GM04504 (cell line): ENCODE measurements around the gene ZHX3.

ENCODE experiments used
- DNase-seq: peaks from one replicate; pipeline ENCODE4 v3.0.0-alpha.2; 2012; ENCODE audit warnings: low read depth

Gene ZHX3

DNA sequence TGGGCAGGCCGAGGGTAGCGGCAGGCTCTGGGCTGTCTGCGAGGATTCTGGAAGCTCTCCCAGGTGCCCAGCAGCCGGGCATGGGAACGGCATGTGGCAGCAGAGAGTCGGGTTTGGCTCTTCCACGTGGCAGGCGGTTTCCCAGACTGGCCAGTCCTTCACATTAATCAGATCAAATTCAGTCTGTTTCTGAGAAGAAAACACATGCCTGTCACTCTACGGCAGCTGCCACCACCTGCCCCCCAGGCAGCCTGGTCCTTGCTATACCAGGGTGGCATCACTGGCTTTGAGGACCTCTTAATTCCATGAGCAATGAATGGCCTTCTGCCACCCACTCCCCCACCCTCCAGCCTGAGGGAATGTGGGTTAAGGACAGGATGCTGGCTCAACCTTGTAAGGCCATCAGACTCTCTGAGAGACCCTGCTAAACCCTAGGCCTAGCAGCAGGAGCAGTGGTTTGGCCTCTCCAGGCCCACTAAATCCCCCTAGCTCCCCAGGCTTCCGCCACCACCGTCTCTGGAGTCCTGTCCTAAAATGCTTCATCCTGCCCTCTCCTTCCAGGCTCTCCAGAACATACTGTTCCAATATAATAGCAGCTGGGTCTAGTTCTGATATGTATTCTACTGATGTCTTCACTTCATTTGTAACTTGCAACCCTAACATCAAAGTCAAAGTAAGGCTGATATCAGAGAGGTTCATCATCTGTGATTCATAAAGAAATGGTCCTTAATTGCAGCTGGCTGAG, 132.3 kb downstream of the ZHX3 start:
- no peak for DNase-seq

DNA sequence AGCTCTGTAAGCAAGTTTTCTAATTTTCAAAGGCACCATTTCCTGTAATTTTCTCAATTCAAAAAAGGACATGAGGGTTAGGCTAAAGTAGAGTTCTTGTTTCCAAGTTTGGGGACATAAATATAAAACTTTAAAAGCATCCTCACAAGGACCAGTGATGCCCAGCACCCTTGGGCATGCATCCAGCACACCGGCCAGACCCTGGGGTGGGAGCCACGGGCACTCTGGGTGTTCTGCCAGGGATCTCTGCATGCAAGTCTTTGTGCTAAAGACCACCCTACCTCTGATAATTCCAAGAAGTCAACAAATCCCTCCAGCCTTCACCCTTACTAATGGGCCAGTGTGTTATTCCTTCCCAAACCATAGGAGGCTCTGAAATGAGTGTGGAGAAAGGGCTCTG, 133.7 kb downstream of the ZHX3 start:
- no peak for DNase-seq

DNA sequence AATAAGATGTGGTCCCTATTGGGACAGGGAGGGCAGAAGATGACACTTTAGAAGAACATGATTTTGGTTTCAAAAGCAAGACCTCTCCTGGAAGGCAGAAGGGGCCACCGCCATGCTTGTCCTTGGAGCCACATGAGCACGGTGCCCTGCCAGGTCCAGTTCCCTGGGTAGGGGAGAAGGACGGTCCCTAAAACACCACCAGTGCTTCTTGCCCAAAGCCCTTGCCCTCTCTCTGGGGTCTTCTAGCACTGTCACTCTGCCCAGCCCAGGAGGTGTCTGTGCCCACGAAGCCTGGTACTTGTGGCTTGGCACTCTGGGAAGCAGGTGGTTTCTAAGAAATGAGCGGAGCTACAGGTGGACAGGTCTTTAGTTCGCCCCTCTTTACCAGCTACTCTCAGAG, 134.1 kb downstream of the ZHX3 start:
- DNase-seq, result no peak

DNA sequence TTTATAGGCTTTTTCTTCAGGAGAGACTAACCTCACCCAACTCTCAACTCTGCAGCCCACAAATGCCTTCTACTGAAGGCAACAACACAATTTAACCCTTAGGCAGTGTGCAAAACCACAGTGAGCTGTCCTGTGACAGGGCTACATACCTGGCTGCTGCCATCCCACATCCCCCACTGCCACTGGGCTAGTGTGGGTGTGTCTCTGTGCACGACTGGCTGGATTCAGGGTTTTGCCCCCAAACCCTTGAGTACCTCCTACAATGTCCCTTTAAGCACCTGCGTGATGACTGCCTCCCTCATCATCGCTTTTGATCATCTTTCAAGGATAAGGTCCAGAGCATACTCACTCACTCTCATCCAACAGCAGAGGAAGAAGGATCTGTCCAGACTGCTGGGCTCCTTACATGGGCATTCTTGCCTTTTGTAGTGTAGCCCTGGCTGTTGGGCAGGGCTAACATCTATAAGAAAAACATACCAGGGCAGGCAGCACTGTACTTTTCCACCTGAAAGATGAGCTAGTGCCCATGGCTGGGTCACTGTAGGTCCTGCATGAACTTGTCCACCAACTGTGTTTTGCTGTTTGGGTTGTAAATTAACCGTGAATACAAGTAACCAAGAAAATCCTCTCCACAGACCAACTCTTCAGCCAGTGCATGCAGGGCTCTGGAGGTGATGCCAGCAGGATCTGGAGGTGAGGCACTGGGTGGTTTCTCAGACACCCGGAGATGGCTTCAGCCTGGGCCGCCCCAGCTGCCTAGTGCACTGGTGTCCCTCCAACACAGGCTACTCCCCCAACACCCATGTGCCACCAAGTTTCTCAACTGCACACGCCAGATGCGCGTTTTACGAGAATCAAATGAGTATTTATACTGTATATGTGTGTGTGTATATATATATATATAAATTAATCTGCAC, 135.0 kb downstream of the ZHX3 start:
- no peak for DNase-seq

DNA sequence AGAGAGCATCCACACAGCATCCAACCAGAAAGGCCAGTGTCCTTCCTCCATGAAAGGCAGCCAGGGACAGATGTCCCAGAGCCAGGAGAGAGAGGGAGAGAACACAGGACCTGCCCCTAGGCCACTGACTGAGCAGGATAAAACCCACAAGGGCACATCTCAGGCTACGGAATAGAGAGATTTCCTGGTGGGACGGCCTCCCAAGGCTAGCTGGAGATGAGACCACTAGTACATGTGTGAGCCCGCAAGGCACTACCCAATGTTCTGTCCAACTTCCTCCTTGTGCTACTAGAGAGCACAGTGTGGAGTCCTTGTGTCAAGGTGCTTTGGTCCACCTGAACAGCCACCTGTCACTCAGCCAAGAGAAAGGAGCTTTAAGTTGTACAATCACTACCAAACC, 136.0 kb downstream of the ZHX3 start:
- no peak for DNase-seq

DNA sequence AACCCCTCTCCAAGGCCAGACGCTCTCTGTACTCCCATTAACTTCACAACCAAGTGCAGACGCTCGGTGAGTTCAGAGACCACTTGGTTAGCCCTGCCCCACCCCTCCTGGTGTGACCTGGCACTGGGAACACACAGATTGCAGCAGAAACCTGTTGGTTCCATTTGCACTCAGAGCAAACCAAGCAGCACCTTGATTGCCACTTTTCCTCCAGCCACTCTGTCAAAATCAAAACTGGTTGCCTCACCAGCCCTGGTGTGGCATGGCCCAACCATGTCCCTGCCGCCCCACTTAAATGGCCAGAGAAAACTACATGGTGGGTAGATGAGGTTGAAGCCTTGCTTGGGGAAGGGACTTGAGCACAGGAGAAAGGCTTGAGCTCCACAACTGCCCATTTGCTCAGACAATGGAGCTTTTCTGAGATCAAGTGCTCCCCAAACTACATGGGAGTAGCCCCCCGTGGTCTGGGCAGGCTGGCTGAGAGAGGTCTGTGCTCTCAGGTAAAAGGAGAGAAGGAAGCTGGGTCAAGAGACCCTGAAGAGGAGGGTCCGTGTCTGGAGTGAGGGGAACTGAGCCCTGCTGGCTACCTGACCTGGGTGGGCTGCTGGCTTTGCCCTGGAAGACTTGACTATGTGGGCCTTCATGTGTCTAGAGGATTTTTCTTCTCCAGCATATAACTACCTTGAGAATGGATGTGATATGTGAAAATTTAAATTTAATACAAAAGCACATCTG, 136.8 kb downstream of the ZHX3 start:
- no peak for DNase-seq

DNA sequence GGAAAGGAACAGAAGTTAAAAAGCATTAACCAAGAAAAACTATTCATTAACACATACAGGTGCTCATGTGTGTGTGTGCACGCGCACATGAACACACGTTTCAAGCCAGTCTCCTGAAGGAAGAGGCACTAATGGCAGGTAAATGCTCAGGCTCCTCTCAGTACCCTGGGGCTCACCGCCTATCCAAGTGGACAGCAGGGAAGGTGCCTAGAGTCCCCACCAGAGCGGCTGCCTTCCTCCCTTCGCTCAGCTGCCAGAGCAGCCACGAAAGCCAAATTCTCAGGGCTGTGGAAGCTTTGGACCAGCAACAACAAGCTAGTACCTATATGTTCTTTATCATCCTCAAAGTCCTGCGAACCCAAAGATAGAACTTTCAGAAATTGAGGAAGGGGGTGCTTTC, 137.6 kb downstream of the ZHX3 start:
- no peak for DNase-seq

DNA sequence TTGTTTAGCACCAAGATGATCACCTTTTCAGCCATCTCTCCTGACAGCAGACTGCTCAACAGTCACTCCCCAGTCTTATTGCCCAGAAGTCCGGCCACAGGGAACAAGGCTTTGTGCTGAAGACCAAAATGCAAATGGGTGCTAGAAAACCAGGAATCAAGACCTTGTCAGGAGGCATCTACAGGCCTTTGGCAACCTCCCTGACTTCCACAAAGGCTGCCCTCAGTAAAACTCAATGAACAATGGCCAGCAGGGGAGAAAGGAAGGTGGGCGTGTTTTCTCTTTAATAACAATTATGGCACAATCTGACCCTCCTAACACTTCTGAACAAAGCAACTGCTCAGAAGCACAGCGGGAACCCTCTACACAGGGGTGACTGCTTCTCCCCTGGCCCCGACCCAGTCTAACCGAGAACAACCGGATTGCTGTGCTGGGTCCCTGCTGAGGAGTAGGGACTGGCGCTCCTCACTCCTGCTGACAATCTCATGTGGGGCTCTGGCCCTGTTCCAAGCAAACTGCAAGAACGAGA, 138.6 kb downstream of the ZHX3 start:
- no peak for DNase-seq

DNA sequence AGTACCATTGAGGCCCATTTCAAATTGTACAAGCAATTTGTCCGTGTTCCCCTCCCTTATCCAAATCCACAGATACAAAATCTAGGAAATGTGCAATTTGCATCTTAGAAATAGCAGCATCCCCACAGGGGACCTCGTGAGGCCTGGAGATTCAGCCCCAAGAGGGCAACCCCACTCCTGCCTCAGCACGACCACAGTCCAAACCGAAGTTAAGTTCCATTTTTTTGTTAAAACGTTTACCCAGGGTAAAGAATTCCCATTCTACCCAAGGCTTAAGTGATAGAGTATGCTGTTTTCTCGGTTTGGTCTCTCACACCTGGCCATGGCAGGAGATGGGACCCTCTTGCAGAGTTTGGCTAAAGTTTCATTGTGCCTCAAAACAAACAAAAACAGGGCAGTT, 139.0 kb downstream of the ZHX3 start:
- DNase-seq, result no peak

DNA sequence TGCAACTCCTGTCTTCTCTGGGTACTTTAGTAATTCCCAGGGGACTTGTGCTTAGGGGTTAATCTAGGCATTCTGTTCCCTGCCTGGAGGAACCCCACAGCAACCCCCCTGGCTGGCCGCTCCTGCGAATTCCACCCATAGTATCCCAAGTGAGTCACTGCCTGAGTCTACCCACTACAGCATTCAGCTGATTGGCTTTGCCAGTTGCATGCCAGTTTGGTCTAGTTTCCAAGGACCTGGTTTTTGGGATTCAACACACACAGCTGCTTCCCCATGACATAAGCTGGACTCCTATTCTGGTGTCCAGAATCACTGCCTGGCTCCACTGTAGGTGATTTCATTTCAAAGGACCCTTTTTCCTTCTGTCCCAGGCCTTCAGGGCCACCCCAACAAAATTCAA, 139.9 kb downstream of the ZHX3 start:
- peak; percentile 87 for DNase-seq

DNA sequence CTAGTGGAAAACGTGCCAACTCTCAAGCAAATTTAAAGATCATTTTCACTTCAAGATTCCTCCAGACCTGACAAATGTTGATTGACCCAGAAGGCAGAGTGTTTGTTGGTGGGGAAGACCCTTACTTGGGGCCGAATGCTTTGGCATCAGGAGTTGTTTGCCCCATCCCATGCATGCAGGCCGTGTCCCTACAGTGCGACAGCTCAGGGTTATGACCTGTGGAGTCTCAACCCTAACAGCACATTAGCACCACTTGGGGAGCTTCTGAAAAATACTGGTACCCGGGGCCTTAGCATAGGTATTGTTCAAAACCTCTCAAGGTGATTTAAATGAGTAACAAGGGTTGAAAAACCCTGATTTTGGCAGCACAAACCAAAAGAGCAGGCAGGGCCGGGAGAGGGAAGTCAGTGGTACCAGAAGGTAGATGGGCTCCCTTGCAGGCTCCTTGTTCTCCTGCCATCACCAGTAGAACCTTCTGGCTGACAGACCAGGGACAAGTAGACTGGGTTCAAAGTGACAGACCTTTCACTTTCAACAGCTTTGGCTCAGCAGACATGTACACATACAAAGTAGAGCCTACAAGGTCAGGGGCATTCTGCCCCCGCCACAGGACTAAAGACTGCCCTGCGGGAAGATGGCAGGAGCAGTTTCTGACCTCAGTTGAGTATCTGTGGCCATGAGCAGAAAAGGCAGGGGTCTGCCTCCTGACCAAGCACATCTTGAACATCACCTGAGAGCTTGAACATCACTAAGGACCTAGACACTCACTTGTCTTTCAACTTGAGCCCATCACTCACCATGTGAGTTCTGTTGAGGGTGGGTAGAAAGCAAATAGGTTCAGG, 140.6 kb downstream of the ZHX3 start:
- no peak for DNase-seq

DNA sequence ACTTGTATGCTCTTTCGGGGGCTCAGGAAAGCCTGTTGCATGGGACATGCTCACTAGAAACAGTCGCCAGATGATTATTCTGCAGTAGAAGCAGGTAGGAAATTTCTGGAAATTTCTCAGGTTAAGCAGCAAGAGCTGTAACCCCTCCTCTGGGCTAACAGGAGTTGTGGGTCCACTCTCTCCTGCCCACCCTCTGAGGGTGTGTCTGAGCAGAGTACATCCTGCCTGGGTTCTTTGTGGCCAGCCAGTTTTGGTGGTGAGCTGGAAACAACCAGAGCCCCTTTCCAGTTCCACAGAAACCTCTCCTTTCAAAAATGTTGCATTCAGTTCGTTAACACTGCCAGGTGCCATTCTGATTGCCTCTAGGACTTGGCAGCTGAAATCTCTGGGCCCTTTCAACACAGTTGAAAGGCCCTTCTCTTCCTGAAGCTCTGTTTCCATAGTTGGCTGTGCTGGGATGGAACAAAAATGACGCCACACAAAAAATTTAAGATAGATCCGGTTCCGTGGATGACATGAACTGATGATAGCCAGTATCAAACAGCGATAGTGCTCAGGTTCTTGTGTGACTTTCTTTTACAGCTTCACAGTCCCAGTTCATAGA, 141.7 kb downstream of the ZHX3 start:
- DNase-seq, result no peak

DNA sequence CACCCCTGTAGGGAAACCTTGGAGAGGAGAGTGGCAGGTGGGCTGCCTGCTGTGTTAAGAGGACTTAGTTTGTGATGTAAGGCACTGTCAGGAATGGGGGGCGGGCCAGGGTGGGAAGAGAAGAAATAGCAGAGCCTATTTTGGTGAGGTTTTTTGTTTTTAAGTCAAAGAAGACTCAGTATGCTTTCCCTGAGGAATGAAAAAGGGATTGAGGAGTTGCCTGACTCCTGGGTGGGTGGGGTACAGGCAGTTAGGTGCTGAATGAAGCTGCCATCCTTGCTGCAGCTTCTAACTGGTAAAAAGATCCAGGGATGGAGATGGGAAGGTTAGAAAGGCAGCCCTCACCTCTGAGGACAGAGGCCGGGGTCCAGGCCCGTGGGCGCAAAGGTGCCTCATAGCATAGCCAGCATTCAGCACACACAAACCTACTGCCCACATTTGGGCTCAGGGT, 142.3 kb downstream of the ZHX3 start:
- DNase-seq, result no peak

DNA sequence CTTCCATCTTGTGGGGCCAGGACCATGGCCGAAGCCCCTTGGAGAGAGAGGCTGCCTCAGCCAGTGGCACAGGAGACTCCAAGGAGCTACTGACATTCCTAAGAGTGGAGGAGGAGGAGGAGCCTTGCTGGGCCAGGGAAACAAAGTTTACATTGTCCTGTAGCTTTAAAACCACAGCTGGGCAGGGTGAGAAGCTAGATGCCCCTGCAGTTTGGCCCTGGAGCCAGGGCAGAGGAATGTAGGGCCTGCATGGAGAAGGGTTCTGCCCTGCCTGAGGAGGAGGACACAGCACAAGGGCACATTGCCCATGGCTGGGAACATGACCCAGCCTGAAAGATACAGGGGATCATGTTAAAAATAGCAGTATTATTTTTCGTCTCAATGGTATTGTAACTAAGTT, 142.7 kb downstream of the ZHX3 start:
- DNase-seq, result no peak

DNA sequence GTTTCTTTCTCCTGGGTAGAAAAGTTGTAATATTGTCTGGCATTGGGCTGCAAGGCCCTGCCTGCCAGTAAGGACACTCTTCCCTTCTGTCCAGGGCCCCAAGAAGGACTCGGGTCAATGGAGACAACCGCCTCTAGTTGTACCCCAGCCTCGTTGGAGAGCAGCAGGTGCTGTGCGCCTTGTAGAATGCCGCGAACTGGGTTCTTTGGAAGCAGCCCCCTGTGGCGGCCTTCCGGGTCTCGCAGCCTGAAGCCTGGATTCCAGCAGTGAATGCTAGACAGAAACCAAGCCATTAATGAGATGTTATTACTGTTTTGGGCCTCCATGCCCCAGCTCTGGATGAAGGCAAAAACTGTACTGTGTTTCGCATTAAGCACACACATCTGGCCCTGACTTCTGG, 143.2 kb downstream of the ZHX3 start:
- no peak for DNase-seq

DNA sequence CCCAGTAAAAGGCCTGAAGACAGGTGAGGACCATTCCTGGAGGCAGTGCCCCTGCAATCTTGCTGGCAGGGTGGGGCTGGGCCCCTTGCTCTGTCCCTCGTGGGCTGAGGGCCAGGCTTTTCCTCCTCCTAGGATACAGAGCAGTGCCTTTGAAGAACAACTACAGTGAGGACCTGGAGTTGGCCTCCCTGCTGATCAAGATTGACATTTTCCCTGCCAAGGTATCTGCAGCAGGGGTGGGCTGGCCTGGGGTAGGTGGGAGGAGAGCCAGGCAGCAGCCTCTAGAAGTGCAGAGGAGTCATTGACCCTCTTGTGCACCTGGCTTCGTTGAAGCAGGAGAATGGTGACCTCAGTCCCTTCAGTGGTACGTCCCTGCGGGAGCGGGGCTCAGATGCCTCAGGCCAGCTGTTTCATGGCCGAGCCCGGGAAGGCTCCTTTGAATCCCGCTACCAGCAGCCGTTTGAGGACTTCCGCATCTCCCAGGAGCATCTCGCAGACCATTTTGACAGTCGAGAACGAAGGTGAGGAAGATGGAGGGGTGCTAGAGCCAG, 143.7 kb downstream of the ZHX3 start:
- DNase-seq, result no peak

DNA sequence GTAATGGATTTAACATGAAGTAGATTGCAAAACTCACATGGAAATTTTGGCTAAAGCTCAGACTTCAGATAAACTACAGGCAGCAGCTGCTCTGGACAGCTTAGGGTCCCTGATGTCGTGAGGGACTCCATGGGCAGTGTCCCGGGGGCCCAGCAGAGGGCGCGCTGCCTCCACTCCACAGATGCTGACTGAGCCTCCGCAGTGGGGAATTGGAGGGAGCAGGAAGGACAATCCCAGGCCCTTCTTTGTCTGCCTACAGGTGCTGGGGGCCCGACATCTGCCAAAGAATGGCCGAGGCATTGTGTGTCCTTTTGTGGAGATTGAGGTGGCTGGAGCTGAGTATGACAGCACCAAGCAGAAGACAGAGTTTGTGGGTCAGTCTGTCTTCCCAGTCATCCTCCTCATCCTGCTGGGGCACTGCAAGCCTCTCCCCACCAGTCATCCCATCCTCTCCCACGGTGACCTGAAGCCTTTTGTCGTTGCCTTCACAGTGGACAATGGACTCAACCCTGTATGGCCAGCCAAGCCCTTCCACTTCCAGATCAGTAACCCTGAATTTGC, 144.3 kb downstream of the ZHX3 start:
- peak; percentile 53 for DNase-seq

DNA sequence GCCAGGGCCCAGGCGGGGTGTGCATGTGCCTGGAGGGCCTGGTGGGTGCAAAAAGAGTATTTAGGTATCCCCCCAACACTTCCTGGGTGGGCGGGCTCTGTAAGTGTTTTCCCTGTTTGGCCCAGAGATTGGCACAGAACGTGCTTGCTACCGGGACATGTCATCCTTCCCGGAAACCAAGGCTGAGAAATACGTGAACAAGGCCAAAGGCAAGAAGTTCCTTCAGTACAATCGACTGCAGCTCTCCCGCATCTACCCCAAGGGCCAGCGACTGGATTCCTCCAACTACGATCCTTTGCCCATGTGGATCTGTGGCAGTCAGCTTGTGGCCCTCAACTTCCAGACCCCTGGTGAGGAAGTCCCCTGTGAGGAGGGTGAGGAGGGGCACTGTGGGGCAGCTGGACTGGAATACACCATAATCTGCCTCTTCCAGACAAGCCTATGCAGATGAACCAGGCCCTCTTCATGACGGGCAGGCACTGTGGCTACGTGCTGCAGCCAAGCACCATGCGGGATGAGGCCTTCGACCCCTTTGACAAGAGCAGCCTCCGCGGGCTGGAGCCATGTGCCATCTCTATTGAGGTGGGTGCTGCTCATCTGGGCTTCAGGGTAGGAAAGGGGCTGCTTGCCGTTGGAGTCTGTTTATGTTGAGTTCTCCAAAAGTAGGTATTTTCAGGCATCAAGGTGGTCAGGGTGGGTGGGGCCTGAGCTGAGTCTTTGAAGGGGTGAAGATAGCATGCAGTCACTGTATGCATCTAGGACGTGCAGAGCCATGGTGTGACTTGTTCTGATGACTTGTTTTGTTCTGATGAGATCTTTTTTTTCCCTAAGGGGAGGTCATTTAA, 145.0 kb downstream of the ZHX3 start:
- DNase-seq, result no peak

DNA sequence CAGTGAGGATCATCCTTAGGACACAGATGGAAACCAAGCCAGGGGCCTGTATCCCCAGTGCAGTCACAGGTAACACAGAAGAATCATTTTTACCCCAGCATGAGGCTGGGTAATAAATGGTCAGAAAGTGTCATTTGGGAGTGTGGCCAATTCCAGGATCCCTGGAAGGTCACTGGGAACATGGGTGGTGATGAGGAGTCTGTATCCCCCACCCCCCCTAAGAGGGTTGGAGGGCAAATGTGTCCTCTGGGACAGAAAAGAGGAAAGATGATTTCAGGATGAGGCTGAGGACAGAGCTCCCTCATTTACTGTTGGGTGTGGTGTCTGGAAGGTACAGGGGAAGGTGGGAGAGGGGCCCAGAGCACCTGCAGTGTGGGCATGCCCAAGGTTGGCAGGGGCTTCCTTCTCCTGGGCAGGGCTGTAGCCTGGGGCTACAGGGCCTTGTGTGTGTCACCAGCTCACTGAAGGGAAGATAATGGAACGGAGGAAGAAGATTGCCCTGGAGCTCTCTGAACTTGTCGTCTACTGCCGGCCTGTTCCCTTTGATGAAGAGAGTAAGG, 145.7 kb downstream of the ZHX3 start:
- DNase-seq, result no peak
